Right ventricle myocardium inferior (tissue), 1 donor: ENCODE results near the gene ISCA2. TPM values are rescaled to one million over a fixed set of nuclear protein-coding genes. Genes with fewer than 3 reads are reported as not detected.
"Not testable (repeated sequence)": the region's sequence is repeated elsewhere in the genome, so short reads cannot be mapped to it uniquely, and the experiment has no call there.

Experiments used
- ATAC-seq: fragments of 200-7000 bp; cut with Tn5 transposase; one replicate; pipeline ENCODE4 v1.9.1; 2020; ENCODE audit warnings: mild to moderate bottlenecking, moderate library complexity
- DNase-seq: peaks from one replicate; pipeline ENCODE4 v3.0.0; 2021; ENCODE audit errors: missing footprints
- intact Hi-C: fragments of 100-400 bp; cut with DNase I; formaldehyde crosslinking; loops from one replicate; pipeline ENCODE4 v1.11.0; 2022
- total RNA-seq: library from RNA; stranded (reverse); fragmentation: NEBNext Ultra II Directional; extraction: Animal tissue kit (Norgen Biotek cat#: 25700); gene quantifications from one replicate; pipeline ENCODE4 v1.2.1, GENCODE V29; 2021
- donor health status: DM: no; HTN: yes; CAD: no; lungs with severe emphysema.

Gene ISCA2
- total RNA-seq, 1 donor from 2014 or later: 38.4 TPM

- ATAC-seq: no peak
These were observed 25.9 kb downstream of the ISCA2 start for GRCh38 chr14:74519316-74520074.

DNA sequence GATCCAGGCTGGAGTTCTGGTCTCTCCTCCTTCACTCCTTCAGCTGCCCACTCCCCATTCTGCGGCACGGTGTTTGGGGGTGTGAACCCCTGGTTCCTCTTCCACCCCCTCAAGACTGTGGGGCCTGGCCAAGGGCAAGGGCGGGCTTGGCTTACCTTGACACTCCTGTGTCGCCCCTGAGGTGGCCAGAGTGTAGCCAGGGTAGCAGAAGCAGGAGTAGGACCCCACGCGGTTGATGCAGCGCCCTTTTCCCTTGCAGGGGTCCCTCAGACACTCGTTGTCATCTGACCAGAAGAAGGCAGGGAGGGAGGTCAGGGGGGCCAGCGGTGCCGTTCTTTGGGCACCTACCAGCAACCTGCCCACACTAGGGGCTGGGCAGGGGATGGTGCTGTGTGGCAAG, 28.2 kb downstream of the ISCA2 start:
- ATAC-seq: no peak
- intact Hi-C loops: no loop called here

More at GRCh38 chr14:74519316-74520074, 25.9 kb downstream of the ISCA2 start:
- intact Hi-C loops: no loop called here
- no peak for DNase-seq

GRCh38 chr14:74522740-74523139, 29.2 kb downstream of the ISCA2 start:
- DNase-seq: no peak
- no peak for ATAC-seq
- intact Hi-C loops: no loop called here

More for the DNA sequence above, 28.2 kb downstream of the ISCA2 start:
- no peak for DNase-seq

- ATAC-seq (no peak), DNase-seq (no peak)
- intact Hi-C loops: no loop called here
These were observed 30.7 kb downstream of the ISCA2 start for GRCh38 chr14:74524076-74524811.

DNA sequence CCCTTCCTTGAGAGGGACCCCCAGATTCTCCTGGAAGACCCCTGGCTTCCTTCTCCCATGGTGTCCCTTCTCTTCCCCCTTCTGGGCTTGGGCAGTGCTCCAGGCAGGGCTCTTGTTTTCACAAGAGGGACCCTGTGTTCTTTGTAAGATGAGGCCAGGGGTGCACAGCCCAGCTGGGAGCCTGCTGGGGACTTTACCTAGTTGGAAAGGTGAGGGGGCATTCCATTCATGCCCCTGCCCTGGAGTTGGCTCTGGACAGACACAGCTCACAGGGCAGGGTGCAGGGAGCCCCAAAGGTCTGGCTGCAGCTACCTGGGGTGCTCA, 31.2 kb downstream of the ISCA2 start:
- intact Hi-C loops: no loop called here
- DNase-seq (no peak), ATAC-seq (no peak)

GRCh38 chr14:74525361-74525851, 31.8 kb downstream of the ISCA2 start:
- no peak for DNase-seq
- intact Hi-C loops: no loop called here

GRCh38 chr14:74526854-74527585, 33.5 kb downstream of the ISCA2 start:
- no peak for ATAC-seq
- intact Hi-C loops: no loop called here

More at GRCh38 chr14:74525361-74525851, 31.8 kb downstream of the ISCA2 start:
- no peak for ATAC-seq

DNA sequence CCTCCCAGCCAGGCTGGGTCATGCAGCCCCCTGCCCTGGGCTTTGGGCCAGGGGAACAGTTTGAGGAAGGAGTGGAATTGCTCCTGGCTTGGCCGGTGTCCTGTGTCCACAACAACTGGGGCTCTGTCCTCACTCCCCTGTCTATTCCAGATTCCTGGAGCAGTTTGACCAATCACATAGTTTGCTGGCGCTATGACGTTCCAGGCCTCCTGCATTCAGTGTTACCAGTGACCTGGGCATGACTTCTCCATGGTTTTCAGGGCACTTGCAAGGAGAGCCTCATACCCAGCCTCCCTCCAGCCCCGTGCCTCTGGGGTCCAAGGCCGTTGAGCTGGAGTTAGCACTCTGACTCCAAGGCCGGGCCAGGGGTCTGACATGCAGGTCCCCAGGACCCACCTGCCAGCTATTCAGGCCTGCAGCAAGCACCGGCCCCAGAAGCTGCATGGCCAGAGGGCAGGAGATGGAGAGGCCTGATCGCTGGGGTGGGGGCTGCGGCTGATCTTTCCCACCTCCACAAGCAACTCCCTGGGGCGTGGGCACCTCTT, 34.2 kb downstream of the ISCA2 start:
- ATAC-seq (no peak), DNase-seq (no peak)
- intact Hi-C loops: no loop called here

More at GRCh38 chr14:74526854-74527585, 33.5 kb downstream of the ISCA2 start:
- no peak for DNase-seq

- no peak for ATAC-seq
- intact Hi-C loops: no loop called here
- DNase-seq: no peak
These were observed 34.8 kb downstream of the ISCA2 start for GRCh38 chr14:74528406-74528805.

- DNase-seq: no peak
- ATAC-seq: no peak
- intact Hi-C loops: no loop called here
These were observed 35.3 kb downstream of the ISCA2 start for GRCh38 chr14:74528886-74529285.

- intact Hi-C loops: no loop called here
- DNase-seq (no peak), ATAC-seq (no peak)
These were observed 37.4 kb downstream of the ISCA2 start for GRCh38 chr14:74531006-74531405.

DNA sequence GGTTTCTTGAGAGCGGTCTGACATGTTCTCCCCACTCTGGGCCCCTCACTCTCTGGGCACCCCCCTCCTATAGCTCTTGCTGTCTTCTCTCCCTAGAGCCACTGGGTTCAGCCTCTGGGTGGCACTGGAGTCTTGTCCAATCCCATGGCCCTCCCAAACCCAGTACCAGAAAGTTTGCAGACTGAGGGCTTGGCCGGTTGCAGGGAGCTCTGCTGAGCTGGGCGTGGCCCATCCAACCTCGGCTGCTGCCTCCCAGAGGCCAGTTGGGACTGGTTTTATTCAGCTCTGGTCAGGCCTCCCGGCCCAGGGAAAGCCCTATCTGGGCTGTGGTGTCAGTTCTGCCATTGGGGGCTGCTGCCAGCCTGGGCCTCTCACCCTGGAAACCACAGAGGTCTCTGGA, 37.9 kb downstream of the ISCA2 start:
- ATAC-seq (peak; percentile 66), DNase-seq (no peak)
- intact Hi-C loops: no loop called here

GRCh38 chr14:74532246-74532645, 38.7 kb downstream of the ISCA2 start:
- intact Hi-C loops: no loop called here
- ATAC-seq (no peak), DNase-seq (no peak)

DNA sequence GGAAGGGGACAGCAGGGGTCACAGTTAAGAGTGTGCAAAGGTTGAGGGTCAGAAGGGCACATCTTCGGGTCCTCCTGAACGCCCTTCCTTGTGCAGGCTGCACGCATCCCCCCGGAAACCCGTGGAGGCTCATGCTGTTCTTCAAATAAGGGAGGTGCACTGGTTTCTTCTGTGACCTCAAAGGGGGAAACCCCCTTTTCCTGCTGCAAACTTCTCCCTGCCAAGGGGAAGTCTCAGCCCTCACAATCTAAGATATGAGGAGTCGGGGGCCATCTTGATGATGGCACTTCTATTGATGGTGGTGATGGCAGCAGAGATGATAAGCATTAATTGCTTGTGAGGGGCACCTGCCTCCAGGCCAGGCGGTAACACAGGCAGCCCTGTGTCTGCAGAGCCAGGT, 40.0 kb downstream of the ISCA2 start:
- intact Hi-C loops: no loop called here
- DNase-seq (no peak), ATAC-seq (no peak)

DNA sequence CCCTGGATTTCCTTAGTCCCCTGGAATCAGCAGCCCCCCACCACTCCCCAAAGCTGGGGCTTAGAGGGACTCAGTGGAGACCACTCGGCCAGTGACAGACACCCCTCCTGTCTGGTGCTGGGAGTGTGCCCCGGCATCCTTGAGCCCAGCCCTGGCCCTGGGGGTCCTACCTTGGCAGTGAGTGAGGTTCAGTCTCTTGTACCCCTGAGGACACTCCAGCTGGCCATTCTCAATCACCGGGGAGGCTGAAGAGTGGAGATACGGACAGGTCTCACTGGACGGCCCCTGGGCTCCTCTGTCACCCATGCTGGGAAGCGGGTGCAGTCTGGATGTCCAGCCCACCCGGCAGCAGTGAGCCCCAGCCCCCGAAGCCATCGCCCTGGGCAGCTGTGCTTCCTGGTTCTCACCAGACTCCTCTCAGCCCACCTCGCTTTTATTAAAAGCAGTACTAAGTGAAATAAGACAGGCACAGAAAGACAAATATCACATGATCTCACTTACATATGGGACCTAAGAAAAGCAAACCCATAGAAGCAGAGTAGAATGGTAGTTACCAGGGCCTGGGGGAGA, 42.3 kb downstream of the ISCA2 start:
- ATAC-seq: no peak
- intact Hi-C loops: no loop called here
- DNase-seq: no peak

DNA sequence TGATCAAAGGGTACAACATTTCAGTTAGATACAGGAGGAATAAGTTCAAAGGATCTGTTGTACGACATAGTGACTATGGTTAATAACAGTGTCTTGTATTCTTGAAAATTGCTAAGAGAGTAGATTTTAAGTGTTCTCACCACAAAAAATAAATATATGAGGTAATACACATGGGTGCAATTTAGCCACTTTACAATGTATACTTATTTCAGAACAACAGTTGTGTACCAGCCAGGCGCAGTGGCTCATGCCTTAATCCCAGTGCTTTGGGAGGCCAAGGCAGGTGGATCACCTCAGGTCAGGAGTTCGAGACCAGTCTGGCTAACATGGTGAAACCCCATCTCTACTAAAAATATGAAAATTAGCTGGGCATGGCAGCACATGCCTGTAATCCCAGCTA, 42.8 kb downstream of the ISCA2 start:
- ATAC-seq, intact Hi-C loops, DNase-seq: not testable (repeated sequence)

GRCh38 chr14:74538411-74539391, 45.1 kb downstream of the ISCA2 start:
- intact Hi-C loops: no loop called here
- DNase-seq (peak; percentile 18), ATAC-seq (no peak)

- intact Hi-C loops: no loop called here
- no peak for DNase-seq
- no peak for ATAC-seq
These were observed 45.9 kb downstream of the ISCA2 start for GRCh38 chr14:74539503-74539902.
